HL-60 (cell line): ENCODE results near the gene ATP1A4.

Source experiments
- DNase-seq, 2 experiments: peaks; one replicate each; pipeline ENCODE4 v3.0.0-alpha.2; 2010 to 2020; ENCODE audit warnings: low read depth in 1 of 2, low spot score in 1 of 2
- H3K27ac ChIP-seq: fragments of 250-450 bp; sonication (Bioruptor Pico); replicated peaks from 2 replicates; pipeline ENCODE4 v1.5.1; 2020; ENCODE audit warnings: mild to moderate bottlenecking, moderate library complexity
- H3K27me3 ChIP-seq: fragments of 250-450 bp; sonication (Bioruptor Pico); 2 replicates; pipeline ENCODE4 v1.5.1; 2021; ENCODE audit warnings: mild to moderate bottlenecking, moderate library complexity; ENCODE audit not compliant: insufficient read depth, poor library complexity, severe bottlenecking
- H3K4me3 ChIP-seq: replicated peaks from 2 replicates; pipeline ENCODE4 v1.5.1; 2011; ENCODE audit warnings: mild to moderate bottlenecking, control low read depth, low read length; ENCODE audit not compliant: insufficient read depth
- CTCF ChIP-seq: IDR thresholded peaks from one replicate; pipeline ENCODE4 v1.5.1; 2011; ENCODE audit warnings: low read length, control low read depth, inconsistent platforms; ENCODE audit not compliant: insufficient read depth
- GABPA ChIP-seq: IDR thresholded peaks from 2 replicates; pipeline ENCODE4 v1.6.1; 2012; ENCODE audit warnings: low read depth
- POLR2AphosphoS5 ChIP-seq: IDR thresholded peaks from 2 replicates; pipeline ENCODE4 v1.6.1; 2012; ENCODE audit warnings: low read depth
- REST ChIP-seq: IDR thresholded peaks from 2 replicates; pipeline ENCODE4 v1.6.1; 2012; ENCODE audit warnings: low read depth; ENCODE audit not compliant: insufficient replicate concordance
- SPI1 ChIP-seq: IDR thresholded peaks from 2 replicates; pipeline ENCODE4 v1.6.1; 2012; ENCODE audit warnings: low read depth, mild to moderate bottlenecking, borderline replicate concordance

ATP1A4 gene

GRCh38 chr1:160167056-160167455 is 15.7 kb downstream of the ATP1A4 start:
- DNase-seq: no peak
- Histone ChIP-seq H3K27me3 (no peaks in the 10 kb centered on the region), H3K4me3 (no peak overlapping the region), H3K27ac (no peak overlapping the region)
- TF ChIP-seq GABPA: no peak
- no peak for TF ChIP-seq CTCF

- H3K27ac ChIP-seq: no peak overlapping the region
- no peak for DNase-seq
Measured at GRCh38 chr1:160167580-160167979, 16.2 kb downstream of the ATP1A4 start.

GRCh38 chr1:160168016-160168415 is 16.6 kb downstream of the ATP1A4 start:
- H3K4me3 ChIP-seq: no peak overlapping the region
- H3K27me3 ChIP-seq: no peaks in the 10 kb centered on the region
- H3K27ac ChIP-seq: no peak overlapping the region
- TF ChIP-seq GABPA: no peak
- TF ChIP-seq REST: no peak
- TF ChIP-seq POLR2AphosphoS5: no peak
- no peak for TF ChIP-seq CTCF
- DNase-seq: no peak

More at GRCh38 chr1:160167580-160167979, 16.2 kb downstream of the ATP1A4 start:
- no peak for TF ChIP-seq CTCF
- TF ChIP-seq GABPA: no peak
- TF ChIP-seq POLR2AphosphoS5: no peak
- TF ChIP-seq SPI1: no peak
- no peak for TF ChIP-seq REST
- Histone ChIP-seq H3K27me3 (no peaks in the 10 kb centered on the region), H3K4me3 (no peak overlapping the region)

- DNase-seq: no peak
- TF ChIP-seq SPI1 (no peak), POLR2AphosphoS5 (no peak), REST (no peak), GABPA (no peak), CTCF (no peak)
- Histone ChIP-seq H3K4me3 (no peak overlapping the region), H3K27me3 (no peaks in the 10 kb centered on the region), H3K27ac (peak overlapping the region; percentile 38)
Measured at GRCh38 chr1:160168609-160169369, 17.4 kb downstream of the ATP1A4 start.
